ENCODE measurements around the gene PKDCC. TPM values are rescaled to one million over a fixed set of nuclear protein-coding genes. Genes with fewer than 3 reads are reported as not detected.

PKDCC gene
- total RNA-seq (2012; rRNA removed): 4.8 and 13.4 TPM in 2 replicates

- Histone ChIP-seq H3K4me1 (ENCODE audit: control insufficient read depth, insufficient read depth, low read length) (peaks cover 8% of the 10 kb centered on the region), H3K9ac (ENCODE audit: low read depth, low read length) (peak within 1 kb of the TSS; percentile 62), H3K4me2 (ENCODE audit: low read length) (peak within 1 kb of the TSS; percentile 93), H3K9me3 (replicated peaks; ENCODE audit: low read length) (no peaks in the 10 kb centered on the region), H3K27me3 (ENCODE audit: control insufficient read depth, insufficient read depth, low read length) (peaks cover 31% of the 10 kb centered on the region), H3K4me3 (ENCODE audit: low read length) (peak within 1 kb of the TSS; percentile 72), H3K36me3 (ENCODE audit: insufficient read depth, low read length) (no peaks in the 10 kb centered on the region)
Observed at GRCh38 chr2:42047488-42048298, at the start of gene PKDCC. TSS of gene PKDCC (plus strand) at chr2:42048021. CDS start at chr2:42048200, 179 bp downstream.

GRCh38 chr2:41998186-41999127 lies 49.4 kb upstream of the PKDCC start:
- no peaks in the 10 kb centered on the region for H3K9me3 ChIP-seq (replicated peaks; ENCODE audit: low read length)
- H3K27me3 ChIP-seq (ENCODE audit: control insufficient read depth, insufficient read depth, low read length): peaks cover 41% of the 10 kb centered on the region
- no peaks in the 10 kb centered on the region for H3K36me3 ChIP-seq (ENCODE audit: insufficient read depth, low read length)
- H3K9ac ChIP-seq (ENCODE audit: low read depth, low read length): no peak overlapping the region
- H3K4me1 ChIP-seq (ENCODE audit: control insufficient read depth, insufficient read depth, low read length): no peaks in the 10 kb centered on the region
- no peak overlapping the region for H3K4me3 ChIP-seq (ENCODE audit: low read length)
- H3K4me2 ChIP-seq (ENCODE audit: low read length): no peak overlapping the region

GRCh38 chr2:41999128-41999480 lies 48.7 kb upstream of the PKDCC start:
- no peaks in the 10 kb centered on the region for H3K36me3 ChIP-seq (ENCODE audit: insufficient read depth, low read length)
- H3K4me3 ChIP-seq (ENCODE audit: low read length): no peak overlapping the region
- no peaks in the 10 kb centered on the region for H3K4me1 ChIP-seq (ENCODE audit: control insufficient read depth, insufficient read depth, low read length)
- peaks cover 43% of the 10 kb centered on the region for H3K27me3 ChIP-seq (ENCODE audit: control insufficient read depth, insufficient read depth, low read length)
- H3K9ac ChIP-seq (ENCODE audit: low read depth, low read length): no peak overlapping the region
- H3K4me2 ChIP-seq (ENCODE audit: low read length): no peak overlapping the region
- no peaks in the 10 kb centered on the region for H3K9me3 ChIP-seq (replicated peaks; ENCODE audit: low read length)

GRCh38 chr2:41999592-42000281 lies 48.1 kb upstream of the PKDCC start:
- no peaks in the 10 kb centered on the region for H3K36me3 ChIP-seq (ENCODE audit: insufficient read depth, low read length)
- H3K9me3 ChIP-seq (replicated peaks; ENCODE audit: low read length): no peaks in the 10 kb centered on the region
- no peaks in the 10 kb centered on the region for H3K4me1 ChIP-seq (ENCODE audit: control insufficient read depth, insufficient read depth, low read length)
- no peak overlapping the region for H3K9ac ChIP-seq (ENCODE audit: low read depth, low read length)
- H3K4me3 ChIP-seq (ENCODE audit: low read length): no peak overlapping the region
- peaks cover 40% of the 10 kb centered on the region for H3K27me3 ChIP-seq (ENCODE audit: control insufficient read depth, insufficient read depth, low read length)
- no peak overlapping the region for H3K4me2 ChIP-seq (ENCODE audit: low read length)

GRCh38 chr2:42001711-42002201 lies 46.1 kb upstream of the PKDCC start:
- Histone ChIP-seq H3K4me2 (ENCODE audit: low read length) (no peak overlapping the region), H3K4me3 (ENCODE audit: low read length) (no peak overlapping the region), H3K9ac (ENCODE audit: low read depth, low read length) (no peak overlapping the region), H3K36me3 (ENCODE audit: insufficient read depth, low read length) (no peaks in the 10 kb centered on the region), H3K9me3 (replicated peaks; ENCODE audit: low read length) (no peaks in the 10 kb centered on the region), H3K4me1 (ENCODE audit: control insufficient read depth, insufficient read depth, low read length) (no peaks in the 10 kb centered on the region), H3K27me3 (ENCODE audit: control insufficient read depth, insufficient read depth, low read length) (peaks cover 54% of the 10 kb centered on the region)

GRCh38 chr2:42007551-42007950 lies 40.3 kb upstream of the PKDCC start:
- H3K4me3 ChIP-seq (ENCODE audit: low read length): no peak overlapping the region
- H3K27me3 ChIP-seq (ENCODE audit: control insufficient read depth, insufficient read depth, low read length): peaks cover 28% of the 10 kb centered on the region
- no peaks in the 10 kb centered on the region for H3K9me3 ChIP-seq (replicated peaks; ENCODE audit: low read length)
- no peak overlapping the region for H3K9ac ChIP-seq (ENCODE audit: low read depth, low read length)
- no peaks in the 10 kb centered on the region for H3K36me3 ChIP-seq (ENCODE audit: insufficient read depth, low read length)
- no peak overlapping the region for H3K4me2 ChIP-seq (ENCODE audit: low read length)
- peaks cover 11% of the 10 kb centered on the region for H3K4me1 ChIP-seq (ENCODE audit: control insufficient read depth, insufficient read depth, low read length)

GRCh38 chr2:42008241-42008921 lies 39.4 kb upstream of the PKDCC start:
- Histone ChIP-seq H3K36me3 (ENCODE audit: insufficient read depth, low read length) (no peaks in the 10 kb centered on the region), H3K9ac (ENCODE audit: low read depth, low read length) (no peak overlapping the region), H3K9me3 (replicated peaks; ENCODE audit: low read length) (no peaks in the 10 kb centered on the region), H3K4me2 (ENCODE audit: low read length) (no peak overlapping the region), H3K4me1 (ENCODE audit: control insufficient read depth, insufficient read depth, low read length) (peaks cover 11% of the 10 kb centered on the region), H3K27me3 (ENCODE audit: control insufficient read depth, insufficient read depth, low read length) (peaks cover 23% of the 10 kb centered on the region), H3K4me3 (ENCODE audit: low read length) (no peak overlapping the region)

- Histone ChIP-seq H3K4me3 (ENCODE audit: low read length) (peak overlapping the region; percentile 39), H3K9me3 (replicated peaks; ENCODE audit: low read length) (no peaks in the 10 kb centered on the region), H3K4me1 (ENCODE audit: control insufficient read depth, insufficient read depth, low read length) (peaks cover 11% of the 10 kb centered on the region), H3K4me2 (ENCODE audit: low read length) (peak overlapping the region; percentile 59), H3K9ac (ENCODE audit: low read depth, low read length) (no peak overlapping the region), H3K36me3 (ENCODE audit: insufficient read depth, low read length) (no peaks in the 10 kb centered on the region), H3K27me3 (ENCODE audit: control insufficient read depth, insufficient read depth, low read length) (peaks cover 20% of the 10 kb centered on the region)
Observed at GRCh38 chr2:42009657-42010580, 37.9 kb upstream of the PKDCC start.

GRCh38 chr2:42010743-42011298 lies 37.0 kb upstream of the PKDCC start:
- peaks cover 15% of the 10 kb centered on the region for H3K27me3 ChIP-seq (ENCODE audit: control insufficient read depth, insufficient read depth, low read length)
- H3K4me3 ChIP-seq (ENCODE audit: low read length): no peak overlapping the region
- no peaks in the 10 kb centered on the region for H3K9me3 ChIP-seq (replicated peaks; ENCODE audit: low read length)
- peaks cover 11% of the 10 kb centered on the region for H3K4me1 ChIP-seq (ENCODE audit: control insufficient read depth, insufficient read depth, low read length)
- H3K36me3 ChIP-seq (ENCODE audit: insufficient read depth, low read length): no peaks in the 10 kb centered on the region
- H3K9ac ChIP-seq (ENCODE audit: low read depth, low read length): no peak overlapping the region
- no peak overlapping the region for H3K4me2 ChIP-seq (ENCODE audit: low read length)

- Histone ChIP-seq H3K4me3 (ENCODE audit: low read length) (no peak overlapping the region), H3K36me3 (ENCODE audit: insufficient read depth, low read length) (no peaks in the 10 kb centered on the region), H3K9me3 (replicated peaks; ENCODE audit: low read length) (no peaks in the 10 kb centered on the region), H3K9ac (ENCODE audit: low read depth, low read length) (no peak overlapping the region), H3K4me1 (ENCODE audit: control insufficient read depth, insufficient read depth, low read length) (peaks cover 11% of the 10 kb centered on the region), H3K4me2 (ENCODE audit: low read length) (no peak overlapping the region), H3K27me3 (ENCODE audit: control insufficient read depth, insufficient read depth, low read length) (peaks cover 2% of the 10 kb centered on the region)
Observed at GRCh38 chr2:42012137-42012536, 35.7 kb upstream of the PKDCC start.

Measured in skeletal muscle satellite cell (primary cell).